ENCODE results near the gene OSBP2.

DNA sequence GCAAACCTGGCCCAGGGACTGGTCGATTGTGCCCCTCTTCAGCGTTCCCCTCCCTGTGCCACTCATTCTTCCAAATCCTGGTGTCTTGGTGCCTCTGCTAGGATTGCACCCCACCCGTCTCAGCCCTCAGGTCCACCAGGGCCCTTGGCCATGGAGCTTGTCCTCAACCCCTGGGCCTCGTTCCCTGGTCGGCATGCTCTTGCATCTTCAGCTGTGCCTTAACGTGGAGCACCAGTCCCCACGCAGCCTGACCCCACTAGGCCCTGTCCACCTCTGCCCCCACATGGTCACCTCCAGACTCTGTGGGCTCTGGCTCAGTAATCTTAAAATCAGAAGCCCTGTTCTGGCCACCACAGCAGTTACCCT lies 61.1 kb downstream of the OSBP2 start:
- TF ChIP-seq, protein P1, sequence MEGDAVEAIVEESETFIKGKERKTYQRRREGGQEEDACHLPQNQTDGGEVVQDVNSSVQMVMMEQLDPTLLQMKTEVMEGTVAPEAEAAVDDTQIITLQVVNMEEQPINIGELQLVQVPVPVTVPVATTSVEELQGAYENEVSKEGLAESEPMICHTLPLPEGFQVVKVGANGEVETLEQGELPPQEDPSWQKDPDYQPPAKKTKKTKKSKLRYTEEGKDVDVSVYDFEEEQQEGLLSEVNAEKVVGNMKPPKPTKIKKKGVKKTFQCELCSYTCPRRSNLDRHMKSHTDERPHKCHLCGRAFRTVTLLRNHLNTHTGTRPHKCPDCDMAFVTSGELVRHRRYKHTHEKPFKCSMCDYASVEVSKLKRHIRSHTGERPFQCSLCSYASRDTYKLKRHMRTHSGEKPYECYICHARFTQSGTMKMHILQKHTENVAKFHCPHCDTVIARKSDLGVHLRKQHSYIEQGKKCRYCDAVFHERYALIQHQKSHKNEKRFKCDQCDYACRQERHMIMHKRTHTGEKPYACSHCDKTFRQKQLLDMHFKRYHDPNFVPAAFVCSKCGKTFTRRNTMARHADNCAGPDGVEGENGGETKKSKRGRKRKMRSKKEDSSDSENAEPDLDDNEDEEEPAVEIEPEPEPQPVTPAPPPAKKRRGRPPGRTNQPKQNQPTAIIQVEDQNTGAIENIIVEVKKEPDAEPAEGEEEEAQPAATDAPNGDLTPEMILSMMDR (conservative IDR thresholded peaks at IDR 0.05; ENCODE audit: low read depth, low read length), result no peak
- TF ChIP-seq EZH2 (IDR thresholded peaks at IDR 0.05; ENCODE audit: low read length, unreplicated experiment), result no peak
- TF ChIP-seq EZH2phosphoT487 (IDR thresholded peaks at IDR 0.05; ENCODE audit: borderline replicate concordance, low read length), result no peak

All from PC-3 (cell line).